Neural crest cell (in vitro differentiated cells): Measurements from ENCODE around the gene SKP1. TPM values are rescaled to one million over a fixed set of nuclear protein-coding genes. Genes with fewer than 3 reads are reported as not detected.

ENCODE experiments used
- DNase-seq: peaks from one replicate; pipeline ENCODE4 v3.0.0; 2021; ENCODE audit warnings: low read depth, mixed read lengths, low spot score
- H3K27ac Mint-ChIP-seq: one replicate; pipeline ENCODE4 v1.8.0; 2021; ENCODE audit warnings: mild to moderate bottlenecking, mixed read lengths; ENCODE audit not compliant: unreplicated experiment
- H3K27me3 Mint-ChIP-seq: 2 replicates; pipeline ENCODE4 v1.8.0; 2021; ENCODE audit warnings: low read depth, mild to moderate bottlenecking, mixed read lengths
- H3K36me3 Mint-ChIP-seq: 2 replicates; pipeline ENCODE4 v1.8.0; 2021; ENCODE audit warnings: low read depth, mild to moderate bottlenecking, mixed read lengths
- H3K4me1 Mint-ChIP-seq: 2 replicates; pipeline ENCODE4 v1.8.0; 2021; ENCODE audit warnings: mixed read lengths
- H3K4me3 Mint-ChIP-seq: one replicate; pipeline ENCODE4 v1.8.0; 2021; ENCODE audit warnings: mild to moderate bottlenecking, mixed read lengths
- H3K9me3 Mint-ChIP-seq: 2 replicates; pipeline ENCODE4 v1.8.0; 2021; ENCODE audit warnings: mixed read lengths
- total RNA-seq: library from RNA; stranded (reverse); gene quantifications from 2 replicates; pipeline ENCODE4 v1.2.1, GENCODE V29; 2021
- TF ChIP-seq, protein P1 (sequence below): fragments of 200-600 bp; sonication (generic); conservative IDR thresholded peaks from 2 replicates; pipeline ENCODE4 v1.5.0; 2021; ENCODE audit warnings: antibody characterized with exemption, mild to moderate bottlenecking

SKP1 gene
- total RNA-seq, 1 donor from 2014 or later = 340 TPM

DNA sequence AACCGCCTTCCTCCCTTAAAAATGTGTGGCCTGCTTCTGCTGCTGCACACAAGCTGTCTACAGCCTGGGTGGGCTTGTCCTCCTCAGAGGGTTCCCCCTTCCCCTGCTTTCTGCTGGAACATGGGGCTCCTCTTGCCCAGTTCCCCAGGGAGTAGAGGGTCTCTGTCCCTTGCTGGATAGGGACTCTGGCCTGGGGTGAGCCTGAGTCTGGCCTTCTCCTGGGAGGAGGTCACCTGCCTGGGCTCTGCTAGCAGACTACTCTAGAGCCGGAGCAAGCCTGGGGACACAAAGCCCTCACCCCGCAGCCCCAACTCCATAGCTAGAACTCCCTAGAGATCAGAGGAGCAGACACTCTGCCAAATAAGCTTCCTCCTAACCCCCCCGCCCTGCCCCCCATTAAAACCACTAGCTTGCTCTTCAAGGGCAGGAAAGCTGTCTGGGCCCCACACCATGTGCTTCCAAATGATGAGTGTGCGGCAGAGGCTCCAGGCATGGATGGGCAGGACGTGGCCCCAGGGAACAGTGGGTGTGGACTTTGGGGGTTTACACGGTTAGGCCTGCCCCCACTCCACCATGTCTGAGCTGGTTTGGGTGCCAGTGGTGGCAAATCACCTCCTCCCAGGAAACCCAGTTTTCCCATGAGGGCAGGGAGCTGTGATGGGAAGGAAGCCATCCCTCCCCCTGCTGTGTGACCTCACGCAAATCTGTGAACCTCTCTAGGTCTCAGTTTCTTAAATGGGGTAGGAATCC is 52.3 kb downstream of the SKP1 start:
- DNase-seq = no peak
- Mint-ChIP-seq H3K4me3 (no peak overlapping the region), H3K9me3 (no peaks in the 10 kb centered on the region), H3K27me3 (no peaks in the 10 kb centered on the region), H3K4me1 (no peaks in the 10 kb centered on the region), H3K27ac (peak overlapping the region; percentile 62), H3K36me3 (no peaks in the 10 kb centered on the region)
- TF ChIP-seq, protein P1, sequence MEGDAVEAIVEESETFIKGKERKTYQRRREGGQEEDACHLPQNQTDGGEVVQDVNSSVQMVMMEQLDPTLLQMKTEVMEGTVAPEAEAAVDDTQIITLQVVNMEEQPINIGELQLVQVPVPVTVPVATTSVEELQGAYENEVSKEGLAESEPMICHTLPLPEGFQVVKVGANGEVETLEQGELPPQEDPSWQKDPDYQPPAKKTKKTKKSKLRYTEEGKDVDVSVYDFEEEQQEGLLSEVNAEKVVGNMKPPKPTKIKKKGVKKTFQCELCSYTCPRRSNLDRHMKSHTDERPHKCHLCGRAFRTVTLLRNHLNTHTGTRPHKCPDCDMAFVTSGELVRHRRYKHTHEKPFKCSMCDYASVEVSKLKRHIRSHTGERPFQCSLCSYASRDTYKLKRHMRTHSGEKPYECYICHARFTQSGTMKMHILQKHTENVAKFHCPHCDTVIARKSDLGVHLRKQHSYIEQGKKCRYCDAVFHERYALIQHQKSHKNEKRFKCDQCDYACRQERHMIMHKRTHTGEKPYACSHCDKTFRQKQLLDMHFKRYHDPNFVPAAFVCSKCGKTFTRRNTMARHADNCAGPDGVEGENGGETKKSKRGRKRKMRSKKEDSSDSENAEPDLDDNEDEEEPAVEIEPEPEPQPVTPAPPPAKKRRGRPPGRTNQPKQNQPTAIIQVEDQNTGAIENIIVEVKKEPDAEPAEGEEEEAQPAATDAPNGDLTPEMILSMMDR = no peak

DNA sequence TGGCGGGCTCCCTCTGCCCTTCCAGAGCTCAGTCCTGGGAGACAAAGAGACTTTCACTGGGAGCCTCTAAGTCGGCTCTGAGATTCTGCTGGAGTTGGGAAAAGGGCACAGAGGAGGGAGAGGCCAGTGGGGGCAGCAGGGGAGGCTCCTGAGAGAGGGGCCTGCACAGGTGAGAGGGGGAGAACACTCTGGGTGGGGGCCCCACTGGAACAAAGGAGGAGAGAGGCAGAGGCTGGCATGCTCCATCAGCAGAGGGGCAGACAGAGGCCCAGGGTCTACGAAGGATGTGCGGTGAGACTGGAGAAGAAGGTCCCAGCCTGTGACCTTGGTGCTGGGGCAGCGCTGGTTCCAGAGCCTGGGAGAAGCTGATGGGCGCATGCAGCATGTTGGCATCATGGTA is 53.4 kb downstream of the SKP1 start:
- no peak overlapping the region for H3K27ac Mint-ChIP-seq
- no peaks in the 10 kb centered on the region for H3K9me3 Mint-ChIP-seq
- H3K4me3 Mint-ChIP-seq = no peak overlapping the region
- DNase-seq = no peak
- no peaks in the 10 kb centered on the region for H3K27me3 Mint-ChIP-seq
- TF ChIP-seq, protein P1 = no peak
- H3K4me1 Mint-ChIP-seq = no peaks in the 10 kb centered on the region
- no peaks in the 10 kb centered on the region for H3K36me3 Mint-ChIP-seq

DNA sequence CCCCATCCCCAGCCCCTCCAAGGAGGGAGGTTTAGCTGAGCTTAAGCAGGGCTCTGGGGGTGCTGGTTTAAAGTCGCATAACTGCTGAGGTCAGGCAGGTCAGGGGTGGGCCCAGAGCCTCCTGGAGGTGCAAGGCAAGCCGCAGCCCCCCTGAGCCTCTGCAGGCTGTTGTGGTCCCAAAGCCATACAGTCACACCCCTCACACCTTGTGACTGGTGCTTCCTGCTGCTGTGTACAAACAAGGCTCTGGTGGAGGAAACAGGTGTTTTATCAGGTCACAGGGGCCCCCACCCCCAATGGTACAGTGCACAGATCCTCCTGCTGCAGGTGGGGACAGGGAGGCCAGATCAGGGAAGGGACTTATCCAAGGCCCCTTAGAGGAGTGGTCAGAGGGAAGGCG is 54.2 kb downstream of the SKP1 start:
- H3K27me3 Mint-ChIP-seq = no peaks in the 10 kb centered on the region
- H3K27ac Mint-ChIP-seq = no peak overlapping the region
- no peaks in the 10 kb centered on the region for H3K4me1 Mint-ChIP-seq
- no peak overlapping the region for H3K4me3 Mint-ChIP-seq
- DNase-seq = no peak
- no peaks in the 10 kb centered on the region for H3K9me3 Mint-ChIP-seq
- TF ChIP-seq, protein P1 = no peak
- no peaks in the 10 kb centered on the region for H3K36me3 Mint-ChIP-seq

DNA sequence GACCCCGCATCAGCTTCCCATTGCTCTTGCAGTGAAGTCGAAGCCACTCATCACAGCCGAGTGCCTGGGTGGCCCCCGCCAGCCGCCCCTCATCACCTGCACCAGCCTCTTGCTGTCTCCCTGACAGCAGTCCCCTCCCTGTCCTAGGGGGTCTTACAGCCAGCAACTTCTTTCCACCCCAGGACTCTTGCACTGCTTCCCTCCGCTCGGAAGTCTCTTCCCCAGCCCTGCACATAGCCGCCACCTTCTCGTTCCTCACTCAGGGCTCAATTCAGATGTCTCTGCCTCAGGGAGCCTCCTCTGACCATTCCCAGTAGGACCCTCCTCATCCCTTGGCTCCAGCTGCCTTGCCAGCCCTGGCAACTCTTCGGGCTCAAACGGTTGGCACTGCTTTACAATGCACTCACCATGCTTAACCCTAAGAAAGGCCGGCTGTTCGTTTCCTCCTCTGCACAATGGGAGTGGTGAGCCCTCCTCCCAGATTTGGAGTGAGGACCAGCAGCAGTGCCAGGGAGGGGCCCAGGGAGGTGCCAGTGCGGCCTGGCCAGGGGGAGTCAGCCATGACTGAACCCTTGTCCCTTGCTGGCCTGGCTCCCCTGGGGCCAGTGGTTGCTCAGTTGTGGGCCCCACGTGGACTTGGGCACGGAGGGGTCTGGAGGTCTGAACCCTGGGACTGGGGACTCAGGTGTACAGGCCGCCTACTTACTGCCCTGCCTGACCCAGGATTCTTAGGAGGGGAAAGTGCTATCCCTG is 56.2 kb downstream of the SKP1 start:
- DNase-seq = no peak
- peak overlapping the region; percentile 48 for H3K4me3 Mint-ChIP-seq
- H3K27me3 Mint-ChIP-seq = no peaks in the 10 kb centered on the region
- TF ChIP-seq, protein P1 = no peak
- no peaks in the 10 kb centered on the region for H3K9me3 Mint-ChIP-seq
- no peaks in the 10 kb centered on the region for H3K4me1 Mint-ChIP-seq
- no peaks in the 10 kb centered on the region for H3K36me3 Mint-ChIP-seq
- H3K27ac Mint-ChIP-seq = no peak overlapping the region

DNA sequence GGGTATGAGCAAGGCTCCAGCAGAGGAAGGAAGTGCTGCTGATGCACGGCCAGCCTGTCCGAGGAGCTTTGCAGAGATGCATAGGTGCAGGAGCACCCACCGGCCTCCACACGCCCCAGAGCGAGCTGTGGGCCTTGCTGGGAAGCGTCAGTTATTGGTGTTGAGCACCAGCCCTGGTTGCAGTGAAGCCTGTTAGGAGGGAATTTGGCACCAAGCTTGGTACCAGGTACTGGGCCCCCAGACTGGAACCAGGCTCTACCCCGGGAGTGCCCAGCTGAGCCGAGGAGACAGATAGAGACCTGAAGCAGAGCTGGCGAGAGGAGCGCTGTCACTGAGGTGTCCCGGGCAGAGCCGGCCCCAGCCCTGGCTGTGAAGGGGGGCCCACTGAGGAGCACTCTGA is 57.0 kb downstream of the SKP1 start:
- no peaks in the 10 kb centered on the region for H3K9me3 Mint-ChIP-seq
- no peak overlapping the region for H3K4me3 Mint-ChIP-seq
- no peaks in the 10 kb centered on the region for H3K27me3 Mint-ChIP-seq
- no peak for DNase-seq
- H3K27ac Mint-ChIP-seq = no peak overlapping the region
- TF ChIP-seq, protein P1 = no peak
- H3K4me1 Mint-ChIP-seq = no peaks in the 10 kb centered on the region
- H3K36me3 Mint-ChIP-seq = no peaks in the 10 kb centered on the region
